SK-N-SH (cell line): ENCODE data around the gene SGPL1. TPM values are rescaled to one million over a fixed set of nuclear protein-coding genes. Genes with fewer than 3 reads are reported as not detected.

Experiments
- CTCF ChIA-PET: fragments of 300-600, 350-600 bp; formaldehyde crosslinking; extraction: SDS; loops from one replicate; lab custom pipeline; 2021; lab: Yijun Ruan, JAX
- POLR2A ChIA-PET: fragments of 350-600 bp; sonication (Branson Sonifier 250); formaldehyde crosslinking; extraction: SDS; loops from one replicate; lab custom pipeline; 2020; ENCODE audit warnings: antibody characterized with exemption, inconsistent platforms; lab: Yijun Ruan, JAX
- DNase-seq: peaks from one replicate; pipeline ENCODE4 v3.0.0; 2012
- H2AFZ ChIP-seq: fragments of 200-600 bp; sonication (generic); 2 replicates; pipeline ENCODE4 v1.8.1; 2016; ENCODE audit warnings: antibody characterized with exemption, mild to moderate bottlenecking, low read depth
- H3F3A ChIP-seq: fragments of 200-600 bp; sonication (generic); replicated peaks from 2 replicates; pipeline ENCODE3; 2016; ENCODE audit warnings: antibody characterized with exemption, mild to moderate bottlenecking; ENCODE audit not compliant: insufficient read depth
- H3K27ac ChIP-seq, 2 experiments: fragments of 200-500 bp in 1 of 2; fragments of 200-600 bp in 1 of 2; sonication (Bioruptor generic) in 1 of 2; sonication (generic), shearing (Covaris generic) in 1 of 2; 2 replicates each; pipeline versions ENCODE4 v1.5.1 to v1.6.1; 2014 to 2016; ENCODE audit warnings: low read depth in 2 of 2, inconsistent platforms in 1 of 2, low read length in 1 of 2, mild to moderate bottlenecking in 1 of 2, mixed read lengths in 1 of 2
- H3K27me3 ChIP-seq: fragments of 200-600 bp; sonication (generic), shearing (Covaris generic); 2 replicates; pipeline ENCODE4 v1.6.1; 2016; ENCODE audit warnings: mixed run types; ENCODE audit not compliant: insufficient read depth
- H3K36me3 ChIP-seq, 2 experiments: fragments of 200-500 bp in 1 of 2; fragments of 200-600 bp in 1 of 2; sonication (Bioruptor generic) in 1 of 2; sonication (generic) in 1 of 2; replicated peaks in 1 of 2; 2 replicates each; pipeline versions ENCODE3 to v1.5.1; 2014 to 2016; ENCODE audit warnings: low read length in 1 of 2, mild to moderate bottlenecking in 1 of 2; ENCODE audit not compliant: insufficient read depth in 2 of 2, control insufficient read depth in 1 of 2
- H3K4me1 ChIP-seq, 2 experiments: fragments of 200-500 bp in 1 of 2; fragments of 200-600 bp in 1 of 2; sonication (Bioruptor generic) in 1 of 2; sonication (generic), shearing (Covaris generic) in 1 of 2; 2 replicates each; pipeline versions ENCODE4 v1.5.1 to v1.6.1; 2014 to 2016; ENCODE audit warnings: low read depth in 1 of 2, low read length in 1 of 2, mixed run types in 1 of 2; ENCODE audit not compliant: insufficient read depth in 2 of 2, control insufficient read depth in 1 of 2
- H3K4me2 ChIP-seq: fragments of 200-600 bp; sonication (generic), shearing (Covaris generic); 2 replicates; pipeline ENCODE4 v1.6.1; 2017; ENCODE audit warnings: mixed run types
- H3K4me3 ChIP-seq, 2 experiments: fragments of 200-500 bp in 1 of 2; fragments of 200-600 bp in 1 of 2; sonication (Bioruptor generic) in 1 of 2; sonication (generic), shearing (Covaris generic) in 1 of 2; 2 replicates each; pipeline versions ENCODE4 v1.5.1 to v1.8.1; 2014 to 2016; ENCODE audit warnings: low read depth in 2 of 2, inconsistent platforms in 1 of 2, low read length in 1 of 2, mild to moderate bottlenecking in 1 of 2, mixed read lengths in 1 of 2, moderate library complexity in 1 of 2
- H3K79me2 ChIP-seq: fragments of 200-600 bp; sonication (generic); 2 replicates; pipeline ENCODE4 v1.8.1; 2017; ENCODE audit warnings: mild to moderate bottlenecking; ENCODE audit not compliant: insufficient read depth
- H3K9ac ChIP-seq: fragments of 200-600 bp; sonication (generic); 2 replicates; pipeline ENCODE4 v1.6.1; 2017; ENCODE audit warnings: mixed run types
- H3K9me2 ChIP-seq: fragments of 200-600 bp; sonication (generic); 2 replicates; pipeline ENCODE4 v1.6.1; 2017; ENCODE audit warnings: mixed run types
- H3K9me3 ChIP-seq: fragments of 200-600 bp; sonication (generic); 2 replicates; pipeline ENCODE4 v1.6.1; 2017; ENCODE audit warnings: mixed run types, mild to moderate bottlenecking, moderate library complexity
- H4K20me1 ChIP-seq: fragments of 200-600 bp; sonication (generic); 2 replicates; pipeline ENCODE4 v1.6.1; 2017; ENCODE audit warnings: mild to moderate bottlenecking, mixed run types; ENCODE audit not compliant: insufficient read depth
- CHD2 ChIP-seq: fragments of 150-350 bp; IDR thresholded peaks from 2 replicates; pipeline ENCODE4 v1.6.1; 2018; ENCODE audit warnings: low read length; ENCODE audit not compliant: partially characterized antibody
- ELF1 ChIP-seq: IDR thresholded peaks from 2 replicates; pipeline ENCODE4 v1.4.0; 2012
- FOSL2 ChIP-seq: IDR thresholded peaks from 2 replicates; pipeline ENCODE4 v1.4.0; 2012; ENCODE audit warnings: low read depth, mild to moderate bottlenecking, moderate library complexity, borderline replicate concordance
- FOXM1 ChIP-seq: IDR thresholded peaks from 2 replicates; pipeline ENCODE4 v1.4.0; 2012; ENCODE audit warnings: low read depth, mild to moderate bottlenecking
- JUND ChIP-seq: IDR thresholded peaks from 2 replicates; pipeline ENCODE4 v1.4.0; 2012
- NFIC ChIP-seq: IDR thresholded peaks from 2 replicates; pipeline ENCODE4 v1.4.0; 2012; ENCODE audit warnings: borderline replicate concordance
- POLR2AphosphoS5 ChIP-seq: IDR thresholded peaks from 2 replicates; pipeline ENCODE4 v1.6.1; 2012; ENCODE audit warnings: low read depth, low read length
- RAD21 ChIP-seq: IDR thresholded peaks from 2 replicates; pipeline ENCODE4 v1.6.1; 2012; ENCODE audit warnings: mild to moderate bottlenecking, low read length
- RCOR1 ChIP-seq: fragments of 150-350 bp; IDR thresholded peaks from 2 replicates; pipeline ENCODE4 v1.6.1; 2017; ENCODE audit warnings: antibody characterized with exemption, low read length
- RFX5 ChIP-seq: IDR thresholded peaks from 2 replicates; pipeline ENCODE4 v1.6.1; 2012; ENCODE audit warnings: mild to moderate bottlenecking, improper control_type of control experiment, low read length
- RXRA ChIP-seq: IDR thresholded peaks from 2 replicates; pipeline ENCODE4 v1.4.0; 2012; ENCODE audit warnings: low read depth, mild to moderate bottlenecking, borderline replicate concordance
- SIN3A ChIP-seq: IDR thresholded peaks from 2 replicates; pipeline ENCODE4 v1.6.1; 2012; ENCODE audit warnings: low read depth, mild to moderate bottlenecking, low read length, moderate library complexity, borderline replicate concordance
- SMC3 ChIP-seq: IDR thresholded peaks from 2 replicates; pipeline ENCODE4 v1.6.1; 2012; ENCODE audit warnings: low read depth, low read length, improper control_type of control experiment
- TAF1 ChIP-seq: IDR thresholded peaks from 2 replicates; pipeline ENCODE4 v1.6.1; 2012; ENCODE audit warnings: low read depth, mild to moderate bottlenecking, low read length, moderate library complexity, borderline replicate concordance
- TCF12 ChIP-seq: IDR thresholded peaks from 2 replicates; pipeline ENCODE4 v1.4.0; 2012
- YY1 ChIP-seq: IDR thresholded peaks from 2 replicates; pipeline ENCODE4 v1.4.0; 2012; ENCODE audit warnings: low read depth, mild to moderate bottlenecking
- WGBS: methylation state at CpG from one replicate; pipeline ENCODE4 v1.1.6; 2017; ENCODE audit warnings: low lambda C conversion rate; 5-methylcytosine and 5-hydroxymethylcytosine counted together
- polyA plus RNA-seq, 3 experiments: library from polyadenylated mRNA; depleted of rRNA; stranded (reverse); fragments of >200 nt; gene quantifications; 2 replicates each; pipeline ENCODE4 v1.2.3, GENCODE V29; 2012
- TF ChIP-seq, protein P1 (sequence below): IDR thresholded peaks from 2 replicates; pipeline ENCODE4 v1.4.0; 2012; ENCODE audit warnings: low read depth, borderline replicate concordance
- TF ChIP-seq, protein P2 (sequence below): fragments of 200-600 bp; sonication (generic); IDR thresholded peaks from 2 replicates; pipeline ENCODE4 v1.6.1; 2017; ENCODE audit warnings: antibody characterized with exemption, mild to moderate bottlenecking, moderate library complexity
- TF ChIP-seq, protein P3 (sequence below): IDR thresholded peaks from 2 replicates; pipeline ENCODE4; 2012
- TF ChIP-seq, protein P4 (sequence below): IDR thresholded peaks from 2 replicates; pipeline ENCODE4 v1.4.0; 2012; ENCODE audit warnings: low read depth, borderline replicate concordance

Gene SGPL1
- polyA plus RNA-seq, 1 of the 3 experiments (the other 2 are of a cell fraction), result 11.8 TPM

DNA sequence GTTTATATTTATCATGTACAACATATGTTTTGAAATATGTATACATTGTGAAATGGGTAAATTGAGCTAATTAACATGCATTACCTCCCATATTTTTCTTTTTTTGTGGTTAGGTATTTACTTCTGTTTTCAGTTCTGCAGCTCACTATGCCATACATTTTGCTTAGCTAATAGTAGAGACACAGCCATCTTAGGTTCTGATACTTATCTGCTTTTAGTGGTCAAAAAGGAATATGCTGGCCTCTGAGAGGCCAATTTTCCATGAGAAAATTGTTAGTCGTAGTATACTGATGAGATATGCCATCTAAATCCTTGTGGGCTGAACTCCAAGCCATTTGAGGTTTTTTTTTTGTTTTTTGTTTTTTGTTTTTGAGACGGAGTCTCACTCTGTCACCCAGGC is 31.0 kb downstream of the SGPL1 start (continued):
- no peak for TF ChIP-seq TCF12
- TF ChIP-seq, protein P1, sequence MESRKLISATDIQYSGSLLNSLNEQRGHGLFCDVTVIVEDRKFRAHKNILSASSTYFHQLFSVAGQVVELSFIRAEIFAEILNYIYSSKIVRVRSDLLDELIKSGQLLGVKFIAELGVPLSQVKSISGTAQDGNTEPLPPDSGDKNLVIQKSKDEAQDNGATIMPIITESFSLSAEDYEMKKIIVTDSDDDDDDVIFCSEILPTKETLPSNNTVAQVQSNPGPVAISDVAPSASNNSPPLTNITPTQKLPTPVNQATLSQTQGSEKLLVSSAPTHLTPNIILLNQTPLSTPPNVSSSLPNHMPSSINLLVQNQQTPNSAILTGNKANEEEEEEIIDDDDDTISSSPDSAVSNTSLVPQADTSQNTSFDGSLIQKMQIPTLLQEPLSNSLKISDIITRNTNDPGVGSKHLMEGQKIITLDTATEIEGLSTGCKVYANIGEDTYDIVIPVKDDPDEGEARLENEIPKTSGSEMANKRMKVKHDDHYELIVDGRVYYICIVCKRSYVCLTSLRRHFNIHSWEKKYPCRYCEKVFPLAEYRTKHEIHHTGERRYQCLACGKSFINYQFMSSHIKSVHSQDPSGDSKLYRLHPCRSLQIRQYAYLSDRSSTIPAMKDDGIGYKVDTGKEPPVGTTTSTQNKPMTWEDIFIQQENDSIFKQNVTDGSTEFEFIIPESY, result no peak
- TF ChIP-seq, all 33 proteins: peak for 0

DNA sequence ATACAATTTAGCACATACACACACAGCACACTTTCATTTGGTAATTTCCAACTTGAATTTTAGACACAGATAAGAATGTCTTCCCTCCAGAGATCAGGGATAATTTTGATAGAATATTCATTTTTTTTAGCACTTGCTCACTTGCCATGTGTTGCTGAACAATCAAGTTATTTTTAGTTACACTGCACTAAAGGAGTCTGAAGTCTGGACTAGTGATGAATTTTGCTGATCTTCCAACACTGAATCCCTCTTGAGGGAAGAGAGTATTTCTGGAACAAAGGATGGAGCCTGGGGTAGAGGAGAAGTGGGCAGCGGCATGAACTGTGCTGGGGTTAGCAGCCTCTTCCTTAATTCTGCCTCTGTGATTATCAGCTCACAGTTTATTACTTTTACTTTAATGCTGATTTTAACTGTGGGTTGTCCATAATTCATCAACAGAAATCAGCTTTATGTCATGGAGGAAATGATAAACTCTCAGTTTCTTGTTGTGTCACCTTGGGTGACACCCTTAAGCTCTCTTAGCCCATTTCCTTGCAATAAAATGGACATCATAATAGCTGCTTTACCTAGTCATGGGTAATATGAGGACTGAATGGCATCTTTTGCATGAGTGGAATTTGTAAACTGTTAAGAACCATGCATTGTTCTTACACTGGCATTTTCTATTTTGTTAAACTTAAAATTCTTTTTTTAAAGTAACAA is 32.1 kb downstream of the SGPL1 start:
- ChIA-PET POLR2A (no interaction called here), CTCF (no interaction called here)
- Histone ChIP-seq H3K9me3 (no peaks in the 10 kb centered on the region), H3K27ac (peak overlapping the region; percentile 36 to 79; a peak in 3 of 4 replicates), H3K4me1 (peaks cover 13 to 28% of the 10 kb centered on the region in 2 experiments), H3K9ac (no peak overlapping the region; the same call in 1 of the 2 replicates), H3F3A (peaks cover 24% of the 10 kb centered on the region), H3K9me2 (no peaks in the 10 kb centered on the region), H4K20me1 (no peaks in the 10 kb centered on the region), H3K36me3 (peaks cover 18 to 31% of the 10 kb centered on the region in 2 experiments), H3K4me3 (no peak overlapping the region), H3K27me3 (no peaks in the 10 kb centered on the region), H2AFZ (no peak overlapping the region), H3K4me2 (peak overlapping the region; percentile 51; the same call in 1 of the 2 replicates), H3K79me2 (peaks cover 51% of the 10 kb centered on the region)
- TF ChIP-seq, protein P2, sequence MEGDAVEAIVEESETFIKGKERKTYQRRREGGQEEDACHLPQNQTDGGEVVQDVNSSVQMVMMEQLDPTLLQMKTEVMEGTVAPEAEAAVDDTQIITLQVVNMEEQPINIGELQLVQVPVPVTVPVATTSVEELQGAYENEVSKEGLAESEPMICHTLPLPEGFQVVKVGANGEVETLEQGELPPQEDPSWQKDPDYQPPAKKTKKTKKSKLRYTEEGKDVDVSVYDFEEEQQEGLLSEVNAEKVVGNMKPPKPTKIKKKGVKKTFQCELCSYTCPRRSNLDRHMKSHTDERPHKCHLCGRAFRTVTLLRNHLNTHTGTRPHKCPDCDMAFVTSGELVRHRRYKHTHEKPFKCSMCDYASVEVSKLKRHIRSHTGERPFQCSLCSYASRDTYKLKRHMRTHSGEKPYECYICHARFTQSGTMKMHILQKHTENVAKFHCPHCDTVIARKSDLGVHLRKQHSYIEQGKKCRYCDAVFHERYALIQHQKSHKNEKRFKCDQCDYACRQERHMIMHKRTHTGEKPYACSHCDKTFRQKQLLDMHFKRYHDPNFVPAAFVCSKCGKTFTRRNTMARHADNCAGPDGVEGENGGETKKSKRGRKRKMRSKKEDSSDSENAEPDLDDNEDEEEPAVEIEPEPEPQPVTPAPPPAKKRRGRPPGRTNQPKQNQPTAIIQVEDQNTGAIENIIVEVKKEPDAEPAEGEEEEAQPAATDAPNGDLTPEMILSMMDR, result no peak
- TF ChIP-seq ELF1 (no peak), NFIC (no peak), POLR2AphosphoS5 (no peak), RAD21 (no peak), SIN3A (no peak), SMC3 (no peak), JUND (no peak), CHD2 (no peak), FOSL2 (no peak), FOXM1 (no peak), TAF1 (no peak), RFX5 (no peak), RCOR1 (no peak), RXRA (no peak), YY1 (no peak)
- TF ChIP-seq, protein P3, sequence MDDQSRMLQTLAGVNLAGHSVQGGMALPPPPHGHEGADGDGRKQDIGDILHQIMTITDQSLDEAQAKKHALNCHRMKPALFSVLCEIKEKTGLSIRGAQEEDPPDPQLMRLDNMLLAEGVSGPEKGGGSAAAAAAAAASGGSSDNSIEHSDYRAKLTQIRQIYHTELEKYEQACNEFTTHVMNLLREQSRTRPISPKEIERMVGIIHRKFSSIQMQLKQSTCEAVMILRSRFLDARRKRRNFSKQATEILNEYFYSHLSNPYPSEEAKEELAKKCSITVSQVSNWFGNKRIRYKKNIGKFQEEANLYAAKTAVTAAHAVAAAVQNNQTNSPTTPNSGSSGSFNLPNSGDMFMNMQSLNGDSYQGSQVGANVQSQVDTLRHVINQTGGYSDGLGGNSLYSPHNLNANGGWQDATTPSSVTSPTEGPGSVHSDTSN, result no peak
- TF ChIP-seq, protein P4, sequence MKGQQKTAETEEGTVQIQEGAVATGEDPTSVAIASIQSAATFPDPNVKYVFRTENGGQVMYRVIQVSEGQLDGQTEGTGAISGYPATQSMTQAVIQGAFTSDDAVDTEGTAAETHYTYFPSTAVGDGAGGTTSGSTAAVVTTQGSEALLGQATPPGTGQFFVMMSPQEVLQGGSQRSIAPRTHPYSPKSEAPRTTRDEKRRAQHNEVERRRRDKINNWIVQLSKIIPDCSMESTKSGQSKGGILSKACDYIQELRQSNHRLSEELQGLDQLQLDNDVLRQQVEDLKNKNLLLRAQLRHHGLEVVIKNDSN, result no peak
- 100% methylated on average over 1 of the region's 1 CpG for WGBS
- DNase-seq, result no peak
